ENCODE data around the gene EHBP1L1. TPM values are rescaled to one million over a fixed set of nuclear protein-coding genes. Genes with fewer than 3 reads are reported as not detected.

Gene EHBP1L1
- total RNA-seq, 2 donors from 2014 or later = 286 to 395 TPM

GRCh38 chr11:65532388-65533064 is 43.3 kb upstream of the EHBP1L1 start:
- H3K27ac ChIP-seq = no peak overlapping the region

GRCh38 chr11:65535102-65535501 is 40.8 kb upstream of the EHBP1L1 start:
- peaks cover 63% of the 10 kb centered on the region for H3K36me3 ChIP-seq
- no peaks in the 10 kb centered on the region for H3K27me3 ChIP-seq (replicated peaks; ENCODE audit: insufficient read depth)
- ATAC-seq (ENCODE audit: insufficient number of reproducible peaks, low FRiP score, low read depth) (no peak), DNase-seq (ENCODE audit: low spot score) (no peak)
- peaks cover 3 to 9% of the 10 kb centered on the region in 2 donors for H3K4me1 ChIP-seq (ENCODE audit: control insufficient read depth in 1 of 2, low read depth in 2 of 2)
- no peak overlapping the region for H3K4me3 ChIP-seq
- H3K9me3 ChIP-seq = no peaks in the 10 kb centered on the region
- TF ChIP-seq CTCF (IDR thresholded peaks at IDR 0.05) = no peak
- H3K27ac ChIP-seq = no peak overlapping the region

More at GRCh38 chr11:65532388-65533064, 43.3 kb upstream of the EHBP1L1 start:
- Histone ChIP-seq H3K9me3 (no peaks in the 10 kb centered on the region), H3K27me3 (replicated peaks; ENCODE audit: insufficient read depth) (no peaks in the 10 kb centered on the region), H3K4me1 (ENCODE audit: control insufficient read depth in 1 of 2, low read depth in 2 of 2) (no peaks in the 10 kb centered on the region), H3K36me3 (peaks cover 45% of the 10 kb centered on the region), H3K4me3 (no peak overlapping the region)
- DNase-seq (ENCODE audit: low spot score) = no peak
- ATAC-seq (ENCODE audit: insufficient number of reproducible peaks, low FRiP score, low read depth) = no peak
- TF ChIP-seq CTCF (IDR thresholded peaks at IDR 0.05) = no peak

GRCh38 chr11:65536412-65537295 is 39.2 kb upstream of the EHBP1L1 start:
- H3K4me1 ChIP-seq (ENCODE audit: control insufficient read depth in 1 of 2, low read depth in 2 of 2) = peaks cover 9 to 21% of the 10 kb centered on the region in 2 donors
- ATAC-seq (ENCODE audit: insufficient number of reproducible peaks, low FRiP score, low read depth) (no peak), DNase-seq (ENCODE audit: low spot score) (no peak)
- H3K36me3 ChIP-seq = peaks cover 47% of the 10 kb centered on the region
- no peaks in the 10 kb centered on the region for H3K27me3 ChIP-seq (replicated peaks; ENCODE audit: insufficient read depth)
- no peaks in the 10 kb centered on the region for H3K9me3 ChIP-seq
- no peak overlapping the region for H3K4me3 ChIP-seq
- no peak overlapping the region for H3K27ac ChIP-seq
- TF ChIP-seq CTCF (IDR thresholded peaks at IDR 0.05) = no peak

- Histone ChIP-seq H3K36me3 (peaks cover 42% of the 10 kb centered on the region), H3K9me3 (no peaks in the 10 kb centered on the region), H3K27ac (no peak overlapping the region), H3K27me3 (replicated peaks; ENCODE audit: insufficient read depth) (no peaks in the 10 kb centered on the region), H3K4me1 (ENCODE audit: control insufficient read depth in 1 of 2, low read depth in 2 of 2) (peaks cover 10 to 26% of the 10 kb centered on the region in 2 donors), H3K4me3 (no peak overlapping the region)
- DNase-seq (ENCODE audit: low spot score) = no peak
- TF ChIP-seq CTCF (IDR thresholded peaks at IDR 0.05) = no peak
- no peak for ATAC-seq (ENCODE audit: insufficient number of reproducible peaks, low FRiP score, low read depth)
Observed at GRCh38 chr11:65537296-65537597, 38.6 kb upstream of the EHBP1L1 start.

- Histone ChIP-seq H3K4me1 (ENCODE audit: control insufficient read depth in 1 of 2, low read depth in 2 of 2) (peaks cover 10 to 26% of the 10 kb centered on the region in 2 donors), H3K9me3 (no peaks in the 10 kb centered on the region), H3K27me3 (replicated peaks; ENCODE audit: insufficient read depth) (no peaks in the 10 kb centered on the region), H3K36me3 (peaks cover 40% of the 10 kb centered on the region), H3K27ac (no peak overlapping the region), H3K4me3 (no peak overlapping the region)
- no peak for ATAC-seq (ENCODE audit: insufficient number of reproducible peaks, low FRiP score, low read depth)
- TF ChIP-seq CTCF (IDR thresholded peaks at IDR 0.05) = no peak
- no peak for DNase-seq (ENCODE audit: low spot score)
Observed at GRCh38 chr11:65537620-65538231, 38.1 kb upstream of the EHBP1L1 start.
